GM21576 (cell line): ENCODE data around the gene CLK3.
A peak's percentile ranks its signal among the peaks of the same experiment; 100 is the strongest.
"Not testable (repeated sequence)": the region's sequence is repeated elsewhere in the genome, so short reads cannot be mapped to it uniquely, and the experiment has no call there.

Experiments
- ATAC-seq: cut with Tn5 transposase; IDR thresholded peaks from one replicate; pipeline ENCODE4 v1.9.1; 2021; ENCODE audit warnings: mild to moderate bottlenecking, moderate library complexity; ENCODE audit not compliant: unreplicated experiment

Gene CLK3

DNA sequence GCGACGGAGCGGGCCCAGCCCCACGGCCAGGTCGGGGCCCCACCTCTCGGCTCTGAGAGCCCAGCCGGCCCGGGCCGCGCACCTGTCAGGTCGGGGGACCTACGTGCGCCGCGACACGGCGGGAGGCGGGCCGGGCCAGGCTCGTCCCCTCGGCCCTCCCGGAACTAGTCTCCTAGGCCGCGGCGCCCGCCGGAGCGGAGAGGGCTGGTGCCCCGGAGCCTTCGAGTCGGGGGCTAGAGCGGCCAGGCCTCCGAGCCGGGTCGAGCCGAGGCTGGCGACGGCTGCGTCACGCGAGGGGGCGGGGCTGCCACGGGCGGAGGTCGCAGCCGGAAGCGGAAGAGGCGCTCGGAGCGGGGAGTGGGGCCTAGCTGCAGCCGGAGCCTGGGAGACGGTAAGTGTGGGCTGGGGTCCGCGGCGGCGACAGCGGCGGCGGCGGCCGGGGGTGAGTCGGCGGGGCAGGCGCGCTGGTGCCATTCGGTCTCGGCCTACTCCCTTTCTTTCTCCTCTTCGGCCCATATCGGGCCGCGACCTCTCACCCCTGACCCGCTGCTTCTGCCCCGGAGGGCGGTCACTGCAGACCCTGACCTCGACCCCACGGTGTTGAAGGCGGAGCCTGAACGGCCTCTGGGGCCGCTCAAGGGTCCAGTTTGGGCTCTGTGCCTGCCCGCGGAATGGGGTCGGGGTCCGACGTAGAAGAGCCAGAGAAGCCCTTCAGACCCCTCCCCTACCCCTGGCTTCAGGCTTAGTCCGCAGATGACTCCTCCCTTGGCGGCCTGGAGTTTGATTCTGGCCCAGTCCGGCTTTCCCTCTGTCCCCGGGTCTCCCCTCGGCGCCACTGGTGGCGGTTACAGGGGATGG, at the start of gene CLK3:
Gene CLK3 (plus strand): TSS at position 329 of the 858 bp plus-strand sequence. CDS start 3,361 bp downstream, outside the sequence.
- peak; percentile 69 for ATAC-seq

DNA sequence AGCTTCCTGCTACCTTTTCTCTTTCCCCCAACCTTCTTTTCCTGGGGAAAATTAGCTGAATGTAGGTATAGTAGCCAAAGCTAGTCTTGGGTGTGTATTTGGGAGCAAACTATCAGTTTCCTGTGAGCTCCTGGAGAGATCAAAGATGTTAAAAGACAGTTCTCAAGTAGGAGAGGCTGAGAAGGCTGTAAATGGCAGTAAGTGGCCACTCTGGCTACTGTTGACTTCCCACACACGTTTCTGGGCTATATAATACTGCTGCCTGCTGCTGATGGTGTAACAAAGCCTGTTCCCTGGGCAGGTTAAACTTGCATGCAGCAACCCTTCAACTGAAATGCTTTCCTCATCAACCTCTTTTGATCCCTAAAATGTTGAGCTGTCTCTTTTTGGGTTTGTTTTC, 47.0 kb upstream of the CLK3 start:
- no peak for ATAC-seq

DNA sequence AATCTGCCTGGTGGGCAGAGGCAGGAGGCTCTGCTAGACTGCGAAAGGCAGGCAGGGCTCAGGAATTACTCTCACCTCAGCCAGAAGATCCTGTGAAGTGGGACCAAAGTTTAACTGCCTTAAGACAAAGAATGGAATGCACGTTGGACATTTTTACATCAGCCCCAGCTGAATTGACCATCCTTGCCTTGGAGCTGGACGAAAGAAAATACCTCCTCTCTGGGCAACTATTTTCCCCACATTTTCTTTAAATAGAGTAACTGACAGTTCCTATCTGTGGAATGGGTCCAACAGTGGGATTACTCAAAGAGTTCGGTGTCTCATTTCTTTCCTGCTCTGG, 45.9 kb upstream of the CLK3 start:
- ATAC-seq, result no peak

DNA sequence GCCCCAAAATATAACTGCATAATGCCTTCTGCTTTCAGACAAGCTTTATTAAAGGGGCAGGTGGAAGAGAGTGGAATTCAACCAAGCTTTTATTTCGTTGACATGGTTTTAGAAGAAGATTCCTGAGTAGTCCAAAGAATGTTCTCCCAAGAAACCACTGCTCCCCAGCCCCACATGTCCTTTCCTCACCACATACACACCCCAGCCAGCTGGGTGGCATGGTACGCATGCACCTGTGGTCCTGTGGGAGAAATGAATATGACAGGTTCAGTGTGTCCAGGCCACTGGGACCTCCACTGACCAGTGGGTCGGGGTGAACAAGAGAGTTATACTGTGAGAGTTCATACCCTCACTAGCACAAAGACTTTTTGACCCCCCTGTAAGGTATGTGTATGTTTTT, 44.4 kb upstream of the CLK3 start:
- ATAC-seq, result no peak

DNA sequence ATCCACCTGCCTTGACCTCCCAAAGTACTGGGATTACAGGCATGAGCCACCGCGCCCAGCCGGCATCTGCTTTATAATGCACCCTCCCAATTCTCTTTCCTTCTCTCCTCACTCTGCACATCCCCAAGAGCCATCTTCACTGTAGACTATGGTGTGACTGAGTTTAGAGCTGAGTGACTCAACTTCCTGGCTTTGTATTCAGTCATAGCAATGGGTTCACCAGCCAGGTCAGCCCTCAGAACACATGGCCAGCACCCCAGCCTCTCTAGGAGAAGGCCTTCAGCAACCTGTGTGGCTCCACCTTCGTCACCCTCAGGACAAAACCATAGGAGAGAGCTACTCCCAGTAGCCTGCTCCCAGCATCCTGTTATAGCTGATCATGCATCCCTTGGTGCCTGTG, 41.6 kb upstream of the CLK3 start:
- ATAC-seq, result no peak

DNA sequence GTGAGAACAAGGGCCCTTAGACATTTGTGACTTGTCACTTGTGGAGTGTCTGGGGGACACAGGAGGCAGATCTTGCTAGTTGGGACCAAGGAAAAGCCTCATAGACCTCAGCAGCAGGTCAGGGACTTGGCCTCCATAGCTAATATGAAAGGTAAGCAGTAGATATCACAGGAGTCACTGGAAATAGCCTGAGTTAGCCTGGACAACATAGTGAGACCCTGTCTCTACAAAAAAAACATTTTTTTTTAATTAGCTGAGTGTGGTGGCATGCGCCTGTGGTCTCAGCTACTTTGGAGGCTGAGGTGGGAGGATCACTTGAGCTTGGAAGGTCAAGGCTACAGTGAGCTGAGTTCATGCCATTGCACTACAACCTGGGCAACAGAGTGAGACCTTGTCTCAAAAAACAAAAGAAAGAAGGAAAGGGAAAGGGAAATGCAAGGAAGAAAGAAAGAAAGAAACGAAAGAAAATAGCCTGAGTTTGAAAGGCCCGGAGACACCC, 37.1 kb upstream of the CLK3 start:
- no peak for ATAC-seq

DNA sequence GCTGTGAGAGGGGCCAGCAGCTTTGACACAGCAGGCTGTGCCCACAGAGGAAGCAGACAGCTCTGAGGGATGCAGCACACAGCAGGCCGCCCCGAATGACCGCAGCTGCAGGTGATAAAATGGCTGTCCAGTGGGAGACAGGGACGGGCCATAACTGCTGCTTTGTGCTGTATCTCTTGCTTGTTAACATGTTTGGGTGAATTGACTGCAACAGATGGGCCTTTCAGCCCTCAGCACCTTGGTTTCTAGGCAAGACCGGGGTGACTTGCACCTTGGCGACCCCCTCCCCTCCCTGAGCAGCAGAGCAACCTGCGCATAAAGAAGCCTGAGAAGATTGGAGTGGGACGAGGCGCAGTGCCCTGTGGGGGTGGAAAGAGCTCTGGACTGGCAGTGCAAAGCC, 36.6 kb upstream of the CLK3 start:
- no peak for ATAC-seq

DNA sequence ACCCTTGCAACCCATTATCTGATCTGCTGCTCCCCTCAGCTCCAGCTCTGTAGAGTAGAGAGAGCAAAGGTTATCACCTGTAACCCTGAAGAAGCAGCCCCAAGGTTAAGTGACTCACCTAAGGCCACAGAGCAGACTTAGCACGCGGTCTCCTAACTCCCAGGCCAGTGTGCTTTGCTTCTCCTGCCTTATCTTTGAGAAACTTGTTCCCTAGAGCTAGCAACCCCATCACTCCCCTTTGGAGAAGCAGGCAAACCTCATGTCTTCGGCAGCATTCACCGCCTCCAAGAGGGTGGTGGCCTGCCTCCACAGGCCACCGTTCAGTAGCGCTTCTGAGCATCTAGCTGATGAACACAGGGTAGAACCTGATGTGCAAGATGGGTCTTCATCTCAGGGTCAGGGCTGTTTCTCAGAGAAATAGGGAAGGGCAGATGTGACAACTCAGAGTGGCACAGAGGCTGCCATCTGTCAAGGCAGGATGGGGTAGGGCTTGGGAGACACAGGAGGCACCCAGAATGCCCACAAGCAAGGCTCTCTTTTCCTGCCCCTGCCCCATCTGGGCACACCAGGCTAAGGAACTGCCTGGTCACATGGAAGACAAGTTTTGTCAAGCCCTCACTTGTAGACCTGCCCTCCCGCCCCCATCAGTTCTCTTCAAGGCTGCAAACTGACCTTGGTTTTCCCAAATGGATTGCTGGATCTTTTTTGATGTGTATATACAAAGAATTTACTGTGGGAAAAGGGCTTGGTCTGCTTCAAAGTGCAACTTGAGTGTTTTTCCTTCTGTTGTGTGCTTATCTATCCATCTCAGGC, 34.9 kb upstream of the CLK3 start:
- no peak for ATAC-seq

DNA sequence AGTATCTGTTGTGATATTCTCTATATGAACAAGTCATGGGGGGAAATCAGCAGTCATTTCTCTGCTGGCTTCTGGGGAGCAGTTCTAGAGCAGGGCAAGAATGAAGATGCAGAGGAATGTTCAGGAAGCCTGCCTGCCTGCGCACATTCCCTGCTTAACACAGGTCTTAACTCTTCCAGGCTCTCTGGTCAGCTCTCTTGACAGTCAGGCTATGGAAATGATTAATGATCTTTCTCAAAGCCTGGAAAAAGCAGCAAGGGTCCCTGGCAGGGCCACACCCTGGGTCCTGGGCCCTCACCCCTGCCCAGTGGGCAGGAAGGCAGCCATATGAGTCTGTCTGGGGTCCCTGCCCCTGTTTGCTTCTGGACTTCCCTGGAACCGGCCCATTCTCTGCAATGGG, 31.4 kb upstream of the CLK3 start:
- ATAC-seq, result no peak

DNA sequence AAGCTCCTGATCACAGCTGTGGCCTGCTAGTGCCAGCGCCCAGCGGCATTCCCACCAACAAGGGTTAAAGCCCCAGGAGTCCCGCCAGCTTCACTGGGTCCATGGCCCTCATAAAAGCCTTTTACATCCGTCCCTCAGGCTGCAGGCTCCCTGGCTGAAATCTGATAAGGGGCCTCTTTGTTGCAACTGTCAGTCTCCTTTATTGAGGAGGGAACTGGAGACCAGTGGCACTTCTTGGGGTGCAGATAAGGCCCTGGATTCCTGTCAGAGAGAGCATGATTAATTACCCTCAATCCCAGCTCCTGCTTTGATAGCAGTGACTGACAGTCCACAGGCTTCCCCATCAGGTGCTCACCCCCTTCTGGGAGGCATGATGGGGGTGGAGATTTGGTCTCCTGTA, 30.9 kb upstream of the CLK3 start:
- ATAC-seq, result no peak

DNA sequence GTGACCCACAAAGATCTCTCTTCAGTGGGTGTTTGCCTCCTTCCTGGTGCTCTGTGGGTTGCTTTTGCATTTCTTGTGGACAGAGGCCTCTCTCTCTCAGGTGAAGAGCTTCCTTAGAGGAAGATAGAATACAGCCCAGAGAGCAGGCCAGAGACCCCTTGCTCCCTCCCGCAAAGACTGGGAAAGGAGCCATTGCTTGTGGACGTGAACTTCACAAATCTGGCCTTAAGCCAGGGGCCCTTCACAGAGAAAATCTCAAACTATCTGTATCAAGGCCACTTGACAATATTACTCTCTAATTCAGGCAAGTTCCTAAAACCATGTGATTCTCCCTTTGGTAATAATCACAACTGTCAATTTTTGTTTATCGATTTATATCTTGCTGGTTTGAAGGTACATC, 30.4 kb upstream of the CLK3 start:
- ATAC-seq, result no peak

DNA sequence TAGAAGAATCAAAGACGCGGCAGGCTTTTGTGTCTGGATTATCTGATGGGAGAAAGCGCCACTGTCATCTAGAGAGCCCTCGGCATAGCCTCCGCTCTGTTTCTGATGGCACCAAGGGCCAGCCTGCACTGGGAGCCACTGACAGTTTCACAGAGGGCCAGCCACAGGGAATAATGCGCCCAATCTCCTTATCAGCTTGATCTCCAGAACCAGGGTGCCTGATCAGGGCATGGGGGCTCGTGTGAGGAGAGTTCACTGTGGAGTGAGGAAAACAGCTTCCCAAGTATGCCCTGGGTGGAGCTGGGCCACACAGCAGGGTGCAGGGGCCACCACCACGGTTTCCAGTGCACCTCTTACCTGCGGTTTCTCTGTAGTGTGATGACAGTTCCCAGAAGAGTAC, 29.8 kb upstream of the CLK3 start:
- ATAC-seq, result no peak

DNA sequence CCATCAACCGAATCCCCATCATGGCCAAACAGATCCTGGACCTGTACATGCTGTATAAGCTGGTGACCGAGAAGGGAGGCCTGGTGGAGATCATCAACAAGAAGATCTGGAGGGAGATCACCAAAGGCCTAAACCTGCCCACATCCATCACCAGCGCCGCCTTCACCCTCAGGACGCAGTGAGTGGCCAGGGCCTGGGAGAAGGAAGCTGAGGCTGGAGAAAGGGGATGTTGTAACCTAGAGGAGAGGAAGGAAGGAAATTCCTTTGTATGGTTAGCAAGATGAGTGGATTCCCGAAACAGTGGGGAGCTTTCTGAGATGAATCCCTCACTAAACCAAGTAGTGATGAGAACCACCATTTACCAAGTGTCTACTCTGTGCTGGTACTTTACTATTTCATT, 25.8 kb upstream of the CLK3 start:
- ATAC-seq, result no peak

DNA sequence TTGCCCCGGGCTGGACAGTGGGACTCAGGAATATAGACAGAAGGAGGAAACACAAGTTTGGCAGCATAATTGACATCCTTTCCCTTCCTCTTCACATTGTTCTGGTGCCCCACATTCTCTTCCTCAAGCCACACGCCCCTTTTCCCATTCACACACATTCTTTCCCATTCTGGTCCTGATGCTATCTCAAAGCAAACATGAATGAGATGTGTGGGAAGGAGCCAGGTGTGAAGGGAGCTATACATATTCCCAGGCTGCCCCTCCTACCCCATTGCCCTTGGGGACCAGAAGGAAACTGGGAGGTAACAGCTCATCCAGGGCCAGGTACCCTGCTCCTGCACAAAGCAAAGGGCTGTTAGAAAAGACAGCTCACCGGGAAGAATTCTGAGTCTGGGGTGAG, 23.4 kb upstream of the CLK3 start:
- ATAC-seq, result no peak

DNA sequence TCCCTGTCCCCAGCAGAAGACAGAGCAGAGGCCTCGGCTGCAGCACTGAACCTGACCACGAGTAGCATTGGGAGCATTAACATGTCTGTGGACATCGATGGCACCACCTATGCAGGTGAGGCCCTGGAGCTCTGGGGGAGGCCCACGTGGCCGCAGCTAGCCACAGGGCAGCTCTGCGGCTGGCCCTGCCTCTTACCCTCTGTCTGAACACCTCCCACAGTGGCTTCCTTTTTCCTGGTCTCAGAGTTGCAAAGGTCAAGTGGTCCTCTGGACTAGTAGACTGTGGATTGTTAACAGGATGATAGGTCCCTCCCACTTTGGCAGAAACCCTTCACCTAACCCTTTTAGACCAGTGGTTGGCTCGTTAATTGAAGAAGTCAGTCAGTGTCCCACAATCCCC, 22.5 kb upstream of the CLK3 start:
- ATAC-seq, result no peak

DNA sequence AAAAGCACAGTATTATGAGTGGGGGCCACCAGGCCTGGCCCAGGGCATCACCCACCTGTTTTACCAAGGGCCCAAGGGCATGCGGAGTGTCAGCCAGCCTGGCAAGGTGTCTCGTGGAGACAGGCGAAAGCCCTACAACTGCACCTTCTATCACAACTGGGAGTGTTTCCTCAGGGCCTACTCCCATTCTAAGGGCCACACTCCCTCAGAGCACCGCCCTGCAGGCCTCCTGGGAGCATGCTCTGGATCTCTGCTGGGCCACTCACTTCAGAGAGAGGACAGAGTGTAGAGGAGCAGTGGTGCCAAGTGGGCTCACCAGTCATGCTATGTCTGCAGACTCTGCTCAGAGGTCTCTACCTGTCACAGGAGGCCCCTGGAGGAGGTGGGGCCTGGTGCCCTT, 21.2 kb upstream of the CLK3 start:
- no peak for ATAC-seq

DNA sequence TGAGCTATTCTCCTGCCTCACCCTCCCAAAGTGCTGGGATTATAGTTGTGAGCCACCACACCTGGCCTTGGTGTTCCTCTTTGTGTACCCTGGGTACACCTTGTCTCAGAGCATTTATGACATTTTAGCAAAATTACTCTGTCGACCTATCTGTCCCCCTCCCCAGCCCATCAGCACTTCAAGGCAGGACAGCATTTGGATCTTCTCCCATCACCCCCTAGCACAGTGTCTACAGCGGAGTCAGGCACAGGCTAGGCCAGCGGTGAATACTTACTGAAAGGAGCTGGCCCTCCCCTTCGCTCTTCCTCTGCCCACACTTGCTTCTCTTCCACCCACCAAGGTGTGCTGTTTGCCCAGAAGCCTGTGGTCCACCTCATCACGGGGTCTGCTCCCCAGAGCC, 20.4 kb upstream of the CLK3 start:
- ATAC-seq, result no peak

DNA sequence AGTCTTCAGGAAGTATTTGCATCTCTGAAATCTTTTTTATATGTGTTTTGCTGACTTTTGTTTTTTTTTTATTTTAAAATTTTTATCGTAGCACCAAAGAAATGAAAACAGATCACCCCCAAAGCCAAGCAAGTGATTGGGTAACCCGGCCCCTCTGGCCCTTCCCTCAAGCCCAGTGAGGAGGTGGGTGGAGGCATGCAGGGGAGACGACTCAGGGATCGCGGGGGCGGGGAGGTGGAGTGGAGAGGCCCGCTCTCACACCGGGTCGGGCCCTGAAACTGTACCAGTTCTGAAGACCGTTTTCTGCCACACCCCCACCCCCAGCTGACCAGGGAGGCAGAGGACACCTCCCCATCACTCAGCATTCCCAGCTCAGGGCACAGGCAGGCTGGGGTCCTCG, 18.9 kb upstream of the CLK3 start:
- not testable (repeated sequence) for ATAC-seq

DNA sequence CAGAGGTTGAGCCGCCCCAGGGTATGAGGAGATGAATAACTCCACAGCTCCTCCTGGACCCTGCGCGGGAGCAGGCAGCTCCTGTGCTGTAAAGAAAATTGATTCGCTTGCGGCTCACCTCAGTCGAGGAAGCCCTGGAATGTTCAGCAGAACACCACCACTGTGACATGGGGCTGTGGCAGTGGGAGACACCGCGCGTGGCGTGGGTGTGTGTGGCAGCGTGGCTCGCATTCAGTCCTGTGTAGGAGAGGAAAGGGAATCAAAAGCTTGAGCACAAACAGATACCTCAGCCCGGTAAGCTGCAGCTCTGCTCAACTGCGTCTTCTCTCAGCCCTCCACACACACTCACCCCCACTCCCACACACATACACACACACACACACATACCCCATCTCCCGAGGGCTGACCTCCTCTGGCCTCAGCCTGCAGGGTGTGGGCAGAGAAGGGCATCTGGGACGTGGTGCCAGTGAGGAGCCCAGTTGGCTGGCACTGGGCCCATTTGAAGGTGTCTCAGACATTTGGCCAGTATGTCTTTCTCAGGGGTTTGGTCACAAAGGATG, 18.4 kb upstream of the CLK3 start:
- ATAC-seq, result not testable (repeated sequence)

DNA sequence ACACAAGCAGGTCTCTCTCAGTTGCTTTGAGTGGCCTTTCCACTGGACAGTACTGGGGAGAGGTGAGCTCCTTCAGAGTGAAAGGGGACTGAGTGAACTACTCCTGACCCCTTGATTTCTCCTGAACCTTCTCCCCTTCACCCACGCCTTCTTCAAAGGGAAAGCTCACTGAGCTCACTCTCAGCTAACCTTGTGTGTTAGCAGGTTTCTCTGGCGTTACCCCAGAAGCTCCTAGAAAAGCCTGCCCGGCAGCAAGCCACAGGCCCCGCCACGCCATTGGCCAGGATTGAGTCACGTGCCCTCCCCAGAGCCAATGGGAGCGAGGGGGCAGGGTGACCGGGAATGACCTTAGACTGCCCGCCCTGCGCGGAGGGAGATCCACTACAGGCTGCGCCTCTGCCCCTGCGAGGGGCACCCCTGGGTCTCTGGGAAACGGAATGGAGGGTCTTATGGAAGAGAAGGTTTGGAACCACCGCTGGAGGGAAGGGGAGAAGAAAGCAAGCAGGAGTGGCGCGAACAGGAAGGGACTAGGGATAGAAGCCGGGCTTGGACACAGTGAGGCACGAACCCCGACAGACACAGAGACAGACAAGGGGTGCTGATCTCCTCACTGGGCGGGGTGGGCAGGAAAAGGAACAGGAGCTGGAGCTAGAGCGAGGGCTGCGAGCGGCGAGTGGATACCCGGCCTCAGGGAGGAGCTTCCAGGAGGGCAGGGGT, 17.4 kb upstream of the CLK3 start:
- ATAC-seq, result peak; percentile 93

DNA sequence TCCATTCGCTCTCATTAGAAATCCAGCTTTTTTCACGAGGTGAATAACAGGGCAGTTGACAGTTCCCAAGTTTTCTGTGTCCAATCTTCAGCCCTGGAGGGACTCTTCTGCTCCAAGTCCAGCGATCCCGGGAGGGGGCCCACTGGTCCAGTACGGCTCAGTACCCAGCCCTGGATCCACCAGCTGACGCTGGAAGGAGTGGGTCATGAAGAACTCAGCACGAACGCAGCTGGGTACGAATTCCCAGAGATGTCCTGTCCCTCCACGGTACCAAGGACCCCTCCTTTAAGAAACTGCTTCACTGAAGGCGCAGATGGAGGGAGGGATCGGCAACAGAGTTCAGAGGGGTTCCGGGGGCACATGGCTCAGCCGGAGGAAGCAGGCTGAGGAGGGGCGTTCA, 16.5 kb upstream of the CLK3 start:
- no peak for ATAC-seq
